ENCODE measurements around the gene ELOVL2.

Gene ELOVL2

GRCh38 chr6:10976571-10976970, 67.5 kb downstream of the ELOVL2 start:
- Histone ChIP-seq H3K4me3 (no peak overlapping the region), H3K27me3 (ENCODE audit: low read depth) (no peaks in the 10 kb centered on the region), H3K4me1 (peaks cover 9% of the 10 kb centered on the region), H3K9me3 (no peaks in the 10 kb centered on the region), H3K36me3 (replicated peaks) (peaks cover 3% of the 10 kb centered on the region)
- no peak for DNase-seq (ENCODE audit: low spot score in 2 of 2)
- in situ Hi-C loops (cut with MboI; ENCODE audit: low sequenced_read_pairs) = no loop called here

DNA sequence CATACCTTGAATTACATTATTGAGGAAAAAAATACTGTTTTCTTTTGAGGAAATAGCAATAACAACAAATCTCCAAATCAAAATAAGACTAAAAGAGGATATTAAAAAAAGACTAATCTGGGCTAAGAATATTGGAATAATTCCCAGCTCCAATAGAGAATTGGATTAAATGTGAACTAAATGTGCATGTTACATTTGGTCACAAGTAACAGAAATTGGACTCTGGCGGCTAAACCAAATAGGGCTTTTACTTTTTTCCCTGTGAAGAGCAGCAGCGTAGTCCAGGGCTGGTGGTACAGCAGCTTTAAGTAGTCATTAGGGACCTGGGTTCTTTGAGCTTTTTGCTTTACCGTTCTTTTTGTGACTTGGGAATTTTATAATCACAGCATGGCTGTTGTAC, 71.9 kb downstream of the ELOVL2 start:
- Histone ChIP-seq H3K4me1 (no peaks in the 10 kb centered on the region), H3K36me3 (replicated peaks) (peaks cover 3% of the 10 kb centered on the region), H3K4me3 (no peak overlapping the region), H3K9me3 (no peaks in the 10 kb centered on the region), H3K27me3 (ENCODE audit: low read depth) (no peaks in the 10 kb centered on the region)
- in situ Hi-C loops (cut with MboI; ENCODE audit: low sequenced_read_pairs) = no loop called here
- DNase-seq (ENCODE audit: low spot score in 2 of 2) = no peak

DNA sequence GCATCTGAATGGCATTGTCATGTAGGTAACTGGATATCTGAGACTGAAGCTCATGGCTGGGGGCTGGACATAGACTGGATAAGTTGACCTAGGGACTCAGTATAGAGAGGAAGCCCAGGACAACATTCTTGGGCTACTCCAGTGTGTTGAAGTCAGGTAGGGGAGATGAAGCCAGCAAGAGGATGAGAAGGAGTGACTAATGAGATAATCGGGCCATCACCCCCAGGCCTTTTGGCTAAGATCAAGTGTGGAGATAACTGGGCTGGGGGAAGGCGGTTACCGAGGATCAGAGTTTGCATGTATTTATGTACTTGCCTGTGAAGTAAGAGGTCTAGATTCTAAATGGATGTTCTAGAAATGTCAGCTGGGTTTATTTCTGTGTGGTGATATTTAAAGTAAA, 73.4 kb downstream of the ELOVL2 start:
- Histone ChIP-seq H3K27me3 (ENCODE audit: low read depth) (no peaks in the 10 kb centered on the region), H3K4me1 (no peaks in the 10 kb centered on the region), H3K9me3 (no peaks in the 10 kb centered on the region), H3K4me3 (no peak overlapping the region), H3K36me3 (replicated peaks) (peaks cover 10% of the 10 kb centered on the region)
- in situ Hi-C loops (cut with MboI; ENCODE audit: low sequenced_read_pairs) = no loop called here
- no peak for DNase-seq (ENCODE audit: low spot score in 2 of 2)

- in situ Hi-C loops (cut with MboI; ENCODE audit: low sequenced_read_pairs) = no loop called here
- DNase-seq (ENCODE audit: low spot score in 2 of 2) = no peak
- H3K27me3 ChIP-seq (ENCODE audit: low read depth) = no peaks in the 10 kb centered on the region
Observed at GRCh38 chr6:10968776-10969175, 75.3 kb downstream of the ELOVL2 start.

DNA sequence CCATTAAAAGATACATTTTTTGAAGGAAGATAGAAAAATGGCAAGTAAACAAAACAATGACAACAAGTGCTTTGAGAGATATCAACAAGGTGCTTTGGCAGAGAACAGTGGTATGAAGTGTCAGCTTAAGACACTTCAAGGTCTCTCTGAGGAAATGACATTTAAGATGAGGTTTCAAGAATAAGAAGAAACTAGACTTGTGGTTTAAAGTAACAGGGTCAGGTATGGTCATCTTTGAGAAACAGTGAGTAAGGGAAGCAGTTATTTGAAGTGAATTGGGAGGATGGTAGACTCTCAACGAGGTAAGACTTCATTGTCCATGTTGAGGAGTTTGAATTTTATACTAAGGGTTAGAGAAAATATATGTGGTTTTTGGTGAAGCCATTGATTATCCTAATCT, 79.4 kb downstream of the ELOVL2 start:
- DNase-seq (ENCODE audit: low spot score in 2 of 2) = no peak
- Histone ChIP-seq H3K4me3 (no peak overlapping the region), H3K36me3 (replicated peaks) (peaks cover 6% of the 10 kb centered on the region; the same call in 1 of the 2 replicates), H3K9me3 (no peaks in the 10 kb centered on the region), H3K4me1 (no peaks in the 10 kb centered on the region), H3K27me3 (ENCODE audit: low read depth) (no peaks in the 10 kb centered on the region)
- in situ Hi-C loops (cut with MboI; ENCODE audit: low sequenced_read_pairs) = no loop called here

More at GRCh38 chr6:10968776-10969175, 75.3 kb downstream of the ELOVL2 start:
- Histone ChIP-seq H3K36me3 (replicated peaks) (peaks cover 6% of the 10 kb centered on the region; the same call in 1 of the 2 replicates), H3K9me3 (no peaks in the 10 kb centered on the region), H3K4me3 (no peak overlapping the region), H3K4me1 (no peaks in the 10 kb centered on the region)

DNA sequence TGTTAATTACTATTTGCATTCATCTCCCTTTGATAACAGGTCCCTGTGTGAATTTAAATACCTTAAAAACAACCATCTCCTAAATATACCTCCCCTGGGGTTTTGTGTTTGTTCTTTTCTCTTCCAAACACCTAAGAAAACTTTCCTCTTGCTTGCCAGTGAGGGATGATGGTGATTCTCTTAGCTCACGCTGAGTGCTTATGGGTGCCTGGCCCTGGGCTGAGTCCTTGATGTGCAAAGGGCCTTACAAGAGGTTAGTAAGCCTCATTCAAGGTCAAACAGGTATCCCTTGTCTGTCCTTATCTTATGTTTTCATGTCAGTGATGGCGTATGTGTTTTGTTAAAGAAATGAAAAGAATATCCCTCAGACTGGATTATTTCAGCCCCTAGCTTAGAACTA, 81.0 kb downstream of the ELOVL2 start:
- in situ Hi-C loops (cut with MboI; ENCODE audit: low sequenced_read_pairs) = no loop called here
- no peak overlapping the region for H3K4me3 ChIP-seq

GRCh38 chr6:10962673-10963072, 81.4 kb downstream of the ELOVL2 start:
- in situ Hi-C loops (cut with MboI; ENCODE audit: low sequenced_read_pairs) = no loop called here
- Histone ChIP-seq H3K4me3 (no peak overlapping the region), H3K36me3 (replicated peaks) (peaks cover 9% of the 10 kb centered on the region), H3K9me3 (no peaks in the 10 kb centered on the region), H3K27me3 (ENCODE audit: low read depth) (no peaks in the 10 kb centered on the region), H3K4me1 (no peaks in the 10 kb centered on the region)
- no peak for DNase-seq (ENCODE audit: low spot score in 2 of 2)

More for the DNA sequence above, 81.0 kb downstream of the ELOVL2 start:
- Histone ChIP-seq H3K4me1 (no peaks in the 10 kb centered on the region), H3K36me3 (replicated peaks) (peaks cover 9% of the 10 kb centered on the region), H3K9me3 (no peaks in the 10 kb centered on the region), H3K27me3 (ENCODE audit: low read depth) (no peaks in the 10 kb centered on the region)
- no peak for DNase-seq (ENCODE audit: low spot score in 2 of 2)

- in situ Hi-C loops (cut with MboI; ENCODE audit: low sequenced_read_pairs) = no loop called here
- Histone ChIP-seq H3K4me3 (no peak overlapping the region), H3K4me1 (no peaks in the 10 kb centered on the region), H3K36me3 (replicated peaks) (peaks cover 9% of the 10 kb centered on the region), H3K9me3 (no peaks in the 10 kb centered on the region), H3K27me3 (ENCODE audit: low read depth) (no peaks in the 10 kb centered on the region)
- no peak for DNase-seq (ENCODE audit: low spot score in 2 of 2)
Observed at GRCh38 chr6:10961837-10962236, 82.3 kb downstream of the ELOVL2 start.

DNA sequence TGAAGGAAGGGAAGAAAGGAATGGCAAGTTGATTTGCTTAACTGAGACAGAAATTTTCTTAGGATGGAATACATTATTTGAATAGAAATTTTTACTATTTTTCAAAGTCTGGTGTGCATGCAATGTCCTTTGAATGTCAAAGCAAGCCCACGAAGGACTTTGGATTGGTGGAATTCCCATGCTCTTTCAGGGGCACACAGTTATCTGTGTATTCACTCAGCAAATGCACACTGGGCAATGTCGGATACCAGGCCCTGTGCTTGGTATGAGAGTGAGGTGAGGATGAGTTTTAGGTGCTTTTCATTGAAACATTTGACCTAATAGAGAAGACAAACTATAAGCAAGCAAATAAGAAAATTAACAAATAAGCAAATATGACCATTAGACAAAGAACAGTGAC, 83.9 kb downstream of the ELOVL2 start:
- Histone ChIP-seq H3K4me1 (no peaks in the 10 kb centered on the region), H3K36me3 (replicated peaks) (peaks cover 3% of the 10 kb centered on the region), H3K4me3 (no peak overlapping the region), H3K27me3 (ENCODE audit: low read depth) (no peaks in the 10 kb centered on the region), H3K9me3 (no peaks in the 10 kb centered on the region)
- in situ Hi-C loops (cut with MboI; ENCODE audit: low sequenced_read_pairs) = no loop called here
- DNase-seq (ENCODE audit: low spot score in 2 of 2) = no peak

DNA sequence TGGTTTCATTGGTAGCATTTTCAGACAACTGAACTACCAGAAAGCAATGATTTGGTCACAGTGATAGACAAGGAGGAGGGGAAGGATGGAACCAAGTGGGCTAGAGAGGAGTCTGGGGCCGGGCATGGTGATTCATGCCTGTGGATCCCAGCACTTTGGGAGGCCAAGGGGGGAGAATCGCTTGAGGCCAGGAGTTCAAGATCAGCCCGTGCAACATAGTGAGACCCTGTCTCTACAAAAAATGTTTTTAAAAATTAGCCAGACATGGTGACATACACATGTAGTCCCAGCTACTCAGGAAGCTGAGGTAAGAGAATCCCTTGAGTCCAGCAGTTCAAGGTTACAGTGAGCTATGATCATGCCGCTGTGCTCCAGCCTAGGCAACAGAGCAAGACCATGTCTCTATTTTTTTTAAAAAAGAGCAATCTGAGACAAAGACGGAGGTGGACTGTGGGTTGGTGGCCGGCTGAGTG, 86.7 kb downstream of the ELOVL2 start:
- Histone ChIP-seq H3K4me3 (no peak overlapping the region), H3K9me3 (no peaks in the 10 kb centered on the region), H3K4me1 (no peaks in the 10 kb centered on the region), H3K27me3 (ENCODE audit: low read depth) (no peaks in the 10 kb centered on the region), H3K36me3 (replicated peaks) (peaks cover 3% of the 10 kb centered on the region)
- in situ Hi-C loops (cut with MboI; ENCODE audit: low sequenced_read_pairs) = loop anchor here (5.0 to 10.0 kb wide), 2 partner anchors 110 to 537 kb away; no protein-coding TSS in a partner anchor
- DNase-seq (ENCODE audit: low spot score in 2 of 2) = no peak

GRCh38 chr6:10956776-10957175, 87.3 kb downstream of the ELOVL2 start:
- H3K27me3 ChIP-seq (ENCODE audit: low read depth) = no peaks in the 10 kb centered on the region
- in situ Hi-C loops (cut with MboI; ENCODE audit: low sequenced_read_pairs) = loop anchor here (5.0 to 10.0 kb wide), 2 partner anchors 111 to 538 kb away; no protein-coding TSS in a partner anchor
- no peak for DNase-seq (ENCODE audit: low spot score in 2 of 2)
- H3K4me3 ChIP-seq = no peak overlapping the region
- H3K9me3 ChIP-seq = no peaks in the 10 kb centered on the region
- no peaks in the 10 kb centered on the region for H3K4me1 ChIP-seq
- peaks cover 3% of the 10 kb centered on the region for H3K36me3 ChIP-seq (replicated peaks)

DNA sequence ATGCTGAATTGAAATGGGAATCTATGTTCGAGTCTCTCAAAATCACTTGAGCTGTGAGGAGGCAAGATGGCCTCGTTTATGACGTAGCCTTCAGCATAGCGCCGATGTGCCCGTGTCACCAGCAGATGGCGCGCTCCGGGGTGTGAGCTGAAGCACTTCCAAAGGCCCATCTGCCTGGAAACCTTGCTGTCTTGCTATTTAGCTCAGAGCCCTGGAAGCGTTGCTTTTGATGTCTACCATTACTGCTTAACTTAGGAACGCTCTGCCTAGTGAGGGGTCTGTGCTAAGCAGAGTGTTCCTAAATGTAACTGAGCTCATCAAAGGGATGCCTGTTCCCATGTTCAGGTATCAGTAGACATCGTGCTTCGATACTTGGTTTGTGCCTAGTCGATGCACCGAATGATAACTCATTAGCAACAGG, 89.5 kb downstream of the ELOVL2 start:
- H3K4me3 ChIP-seq = no peak overlapping the region
- no peaks in the 10 kb centered on the region for H3K27me3 ChIP-seq (ENCODE audit: low read depth)
- H3K36me3 ChIP-seq (replicated peaks) = peaks cover 3% of the 10 kb centered on the region
- peak; percentile 59 to 93 for DNase-seq (ENCODE audit: low spot score in 2 of 2)
- H3K4me1 ChIP-seq = no peaks in the 10 kb centered on the region
- in situ Hi-C loops (cut with MboI; ENCODE audit: low sequenced_read_pairs) = loop anchor here (5.0 to 10.0 kb wide), 2 partner anchors 113 to 540 kb away; no protein-coding TSS in a partner anchor
- H3K9me3 ChIP-seq = no peaks in the 10 kb centered on the region

GRCh38 chr6:10951675-10952282, 92.3 kb downstream of the ELOVL2 start:
- Histone ChIP-seq H3K36me3 (replicated peaks) (no peaks in the 10 kb centered on the region), H3K9me3 (no peaks in the 10 kb centered on the region), H3K27me3 (ENCODE audit: low read depth) (no peaks in the 10 kb centered on the region), H3K4me3 (no peak overlapping the region), H3K4me1 (no peaks in the 10 kb centered on the region)
- in situ Hi-C loops (cut with MboI; ENCODE audit: low sequenced_read_pairs) = loop anchor here (10.0 kb wide), 1 partner anchor 543 kb away; no protein-coding TSS in a partner anchor
- DNase-seq (ENCODE audit: low spot score in 2 of 2) = peak in 1 of 2 experiments; percentile 18

GRCh38 chr6:10949579-10950490, 94.3 kb downstream of the ELOVL2 start:
- Histone ChIP-seq H3K36me3 (replicated peaks) (no peaks in the 10 kb centered on the region), H3K4me3 (no peak overlapping the region), H3K9me3 (no peaks in the 10 kb centered on the region), H3K27me3 (ENCODE audit: low read depth) (no peaks in the 10 kb centered on the region), H3K4me1 (no peaks in the 10 kb centered on the region)
- DNase-seq (ENCODE audit: low spot score in 2 of 2) = no peak
- in situ Hi-C loops (cut with MboI; ENCODE audit: low sequenced_read_pairs) = loop anchor here (10.0 kb wide), 1 partner anchor 545 kb away; no protein-coding TSS in a partner anchor
